Breast epithelium (tissue), 4 donors: ENCODE measurements around the gene SCFD1. TPM values are rescaled to one million over a fixed set of nuclear protein-coding genes. Genes with fewer than 3 reads are reported as not detected.
"Not testable (repeated sequence)": the region's sequence is repeated elsewhere in the genome, so short reads cannot be mapped to it uniquely, and the experiment has no call there.

Source experiments
- DNase-seq, 2 donors: peaks; one replicate each; pipeline ENCODE4 v3.0.0-alpha.2; 2019; ENCODE audit warnings: low spot score in 2 of 2
- H3K27ac ChIP-seq, 2 donors: fragments of 200-600 bp; sonication (generic) in 1 of 2; one replicate each; pipeline ENCODE4 v1.5.1; 2016 to 2019; ENCODE audit warnings: mild to moderate bottlenecking in 1 of 2
- H3K27me3 ChIP-seq, 2 donors: fragments of 200-600 bp; sonication (generic) in 1 of 2; one replicate each; pipeline versions ENCODE4 v1.5.1 to v1.6.0; 2017 to 2019; ENCODE audit warnings: control low read depth in 1 of 2, mild to moderate bottlenecking in 1 of 2
- H3K36me3 ChIP-seq: fragments of 200-600 bp; one replicate; pipeline ENCODE4 v1.5.1; 2019
- H3K4me1 ChIP-seq, 2 donors: fragments of 200-600 bp; sonication (generic); one replicate each; pipeline ENCODE4 v1.5.1; 2016 to 2019; ENCODE audit warnings: control low read depth in 1 of 2
- H3K4me3 ChIP-seq, 3 donors: fragments of 200-600 bp; sonication (generic); 1 replicate in 2 of 3; 2 replicates in 1 of 3; pipeline ENCODE4 v1.5.1; 2016 to 2019; ENCODE audit warnings: mild to moderate bottlenecking in 3 of 3, moderate library complexity in 2 of 3
- H3K9me3 ChIP-seq, 2 donors: fragments of 200-600 bp; sonication (generic) in 1 of 2; one replicate each; pipeline ENCODE4 v1.5.1; 2016 to 2019; ENCODE audit warnings: control low read depth in 1 of 2
- POLR2A ChIP-seq: fragments of 450-650 bp; IDR thresholded peaks from one replicate; pipeline ENCODE4 v1.6.1; 2016; ENCODE audit warnings: antibody characterized with exemption, mild to moderate bottlenecking, moderate library complexity
- POLR2AphosphoS5 ChIP-seq, 3 donors: sonication (generic); formaldehyde crosslinking; IDR thresholded peaks; one replicate each; pipeline ENCODE4 v1.6.1; 2017; ENCODE audit warnings: antibody characterized with exemption in 3 of 3
- intact Hi-C: fragments of 100-400 bp; cut with DNase I; formaldehyde crosslinking; loops from one replicate; pipeline ENCODE4 v1.15.1; 2023; ENCODE audit warnings: low total_unique reads
- total RNA-seq, 3 donors: library from RNA; depleted of rRNA; stranded (reverse); fragments of >200 nt; gene quantifications; one replicate each; pipeline ENCODE4 v1.1.0, GENCODE V29; 2016
- TF ChIP-seq, protein P1 (sequence below), 3 donors: fragments of 450-650 bp; IDR thresholded peaks; one replicate each; pipeline ENCODE4 v1.5.1; 2016 to 2017; ENCODE audit warnings: antibody characterized with exemption in 3 of 3, mild to moderate bottlenecking in 3 of 3, moderate library complexity in 3 of 3

Gene SCFD1
- total RNA-seq, 3 donors from 2014 or later: 64.6 to 93.1 (median 73.5) TPM

DNA sequence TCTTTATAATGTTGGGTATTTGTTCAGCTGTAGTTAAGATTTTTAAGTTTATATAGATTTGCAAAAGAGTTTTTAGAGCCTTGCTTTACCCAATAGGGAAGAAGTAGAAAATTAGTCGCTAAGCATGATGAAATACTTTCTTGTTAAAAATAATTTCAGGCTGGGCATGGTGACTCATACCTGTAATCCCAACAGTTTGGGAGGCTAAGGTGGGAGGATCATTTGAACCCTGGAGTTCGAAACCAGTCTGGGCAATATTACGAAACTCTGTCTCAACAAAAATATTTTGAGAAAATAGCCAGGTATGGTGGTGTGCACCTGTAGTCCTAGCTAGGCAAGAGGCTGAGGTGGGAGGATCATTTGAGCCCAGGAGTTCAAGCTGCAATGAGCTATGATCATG lies 18.7 kb upstream of the SCFD1 start:
- no peaks in the 10 kb centered on the region for H3K9me3 ChIP-seq
- DNase-seq: no peak
- no peaks in the 10 kb centered on the region for H3K27me3 ChIP-seq
- H3K36me3 ChIP-seq: no peaks in the 10 kb centered on the region
- intact Hi-C loops: no loop called here
- no peak overlapping the region for H3K27ac ChIP-seq
- H3K4me3 ChIP-seq: no peak overlapping the region
- H3K4me1 ChIP-seq: no peaks in the 10 kb centered on the region
- TF ChIP-seq, protein P1, sequence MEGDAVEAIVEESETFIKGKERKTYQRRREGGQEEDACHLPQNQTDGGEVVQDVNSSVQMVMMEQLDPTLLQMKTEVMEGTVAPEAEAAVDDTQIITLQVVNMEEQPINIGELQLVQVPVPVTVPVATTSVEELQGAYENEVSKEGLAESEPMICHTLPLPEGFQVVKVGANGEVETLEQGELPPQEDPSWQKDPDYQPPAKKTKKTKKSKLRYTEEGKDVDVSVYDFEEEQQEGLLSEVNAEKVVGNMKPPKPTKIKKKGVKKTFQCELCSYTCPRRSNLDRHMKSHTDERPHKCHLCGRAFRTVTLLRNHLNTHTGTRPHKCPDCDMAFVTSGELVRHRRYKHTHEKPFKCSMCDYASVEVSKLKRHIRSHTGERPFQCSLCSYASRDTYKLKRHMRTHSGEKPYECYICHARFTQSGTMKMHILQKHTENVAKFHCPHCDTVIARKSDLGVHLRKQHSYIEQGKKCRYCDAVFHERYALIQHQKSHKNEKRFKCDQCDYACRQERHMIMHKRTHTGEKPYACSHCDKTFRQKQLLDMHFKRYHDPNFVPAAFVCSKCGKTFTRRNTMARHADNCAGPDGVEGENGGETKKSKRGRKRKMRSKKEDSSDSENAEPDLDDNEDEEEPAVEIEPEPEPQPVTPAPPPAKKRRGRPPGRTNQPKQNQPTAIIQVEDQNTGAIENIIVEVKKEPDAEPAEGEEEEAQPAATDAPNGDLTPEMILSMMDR (IDR thresholded peaks at IDR 0.05): no peak
- no peak for TF ChIP-seq POLR2AphosphoS5 (IDR thresholded peaks at IDR 0.05)
- no peak for TF ChIP-seq POLR2A

DNA sequence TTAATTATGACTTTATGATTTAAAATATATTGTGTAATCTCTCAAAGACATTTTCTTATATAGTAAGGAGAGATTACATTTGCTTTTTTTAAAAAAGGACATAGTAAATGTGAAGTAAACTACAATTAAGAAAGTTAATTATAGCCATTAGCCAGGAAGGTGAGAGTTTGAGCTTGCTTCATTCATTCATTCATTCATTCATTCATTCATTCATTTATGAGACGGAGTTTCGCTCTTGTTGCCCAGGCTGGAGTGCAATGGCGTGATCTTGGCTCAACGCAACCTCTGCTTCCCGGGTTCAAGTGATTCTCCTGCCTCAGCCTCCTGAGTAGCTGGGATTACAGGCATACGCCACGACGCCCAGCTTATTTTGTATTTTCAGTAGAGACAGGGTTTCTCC lies 17.4 kb upstream of the SCFD1 start:
- H3K4me1 ChIP-seq, H3K27ac ChIP-seq, DNase-seq, intact Hi-C loops, H3K36me3 ChIP-seq, H3K9me3 ChIP-seq, H3K4me3 ChIP-seq, H3K27me3 ChIP-seq: not testable (repeated sequence)

DNA sequence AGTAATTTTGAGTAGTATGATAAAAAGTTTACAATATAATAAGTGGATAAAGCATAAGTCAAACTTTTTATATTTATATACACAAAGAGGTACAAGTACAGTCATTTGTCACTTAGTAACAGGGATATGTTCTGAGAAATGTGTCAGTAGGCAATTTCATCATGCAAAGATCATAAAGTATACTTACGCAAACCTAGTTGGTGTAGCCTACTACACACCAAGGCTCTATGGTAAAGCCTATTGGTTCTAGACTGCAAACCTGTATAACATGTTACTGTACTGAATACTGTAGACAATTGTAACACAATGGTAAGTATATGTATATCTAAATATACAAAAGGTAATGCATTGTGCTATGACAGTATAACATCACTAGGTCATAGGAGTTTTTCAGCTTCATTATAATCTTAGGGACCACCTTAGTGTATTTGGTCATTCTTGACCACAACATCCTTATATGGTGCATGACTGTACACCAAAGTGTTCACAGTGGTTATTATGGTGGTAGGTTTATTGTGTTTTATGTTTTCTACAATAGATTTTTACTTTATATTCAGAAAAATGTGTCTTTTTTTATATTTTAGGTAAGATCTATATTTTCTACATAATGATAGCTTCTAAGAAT lies 14.9 kb upstream of the SCFD1 start:
- Histone ChIP-seq H3K4me3 (no peak overlapping the region), H3K36me3 (no peaks in the 10 kb centered on the region), H3K27me3 (no peaks in the 10 kb centered on the region), H3K27ac (no peak overlapping the region), H3K4me1 (no peaks in the 10 kb centered on the region), H3K9me3 (no peaks in the 10 kb centered on the region)
- intact Hi-C loops: no loop called here
- no peak for DNase-seq
- TF ChIP-seq POLR2AphosphoS5 (IDR thresholded peaks at IDR 0.05): no peak
- no peak for TF ChIP-seq POLR2A
- TF ChIP-seq, protein P1 (IDR thresholded peaks at IDR 0.05): no peak

DNA sequence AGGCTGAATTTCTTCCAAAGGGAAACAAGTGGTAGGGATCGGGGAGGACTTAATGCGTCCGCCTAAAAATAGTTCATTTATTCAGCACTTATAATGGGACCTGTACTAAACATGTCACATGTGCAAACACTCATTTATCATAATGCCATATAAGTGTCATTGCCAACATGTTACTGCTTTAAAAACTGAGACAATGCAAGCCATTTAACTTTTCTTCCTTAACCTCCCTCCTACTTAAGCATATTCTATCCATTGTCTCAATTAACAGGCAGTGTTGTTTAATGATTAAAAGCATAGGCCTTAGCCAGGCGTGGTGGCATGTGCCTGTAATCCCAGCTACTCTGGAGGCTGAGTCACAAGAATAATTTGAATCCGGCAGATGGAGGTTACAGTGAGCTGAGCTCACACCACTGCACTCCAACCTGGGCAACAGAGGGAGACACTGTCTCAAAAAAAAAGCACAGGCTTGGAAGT lies 13.5 kb upstream of the SCFD1 start:
- H3K4me3 ChIP-seq: no peak overlapping the region
- no peaks in the 10 kb centered on the region for H3K9me3 ChIP-seq
- no peak for DNase-seq
- no peaks in the 10 kb centered on the region for H3K36me3 ChIP-seq
- intact Hi-C loops: no loop called here
- TF ChIP-seq POLR2AphosphoS5 (IDR thresholded peaks at IDR 0.05): no peak
- TF ChIP-seq, protein P1 (IDR thresholded peaks at IDR 0.05): no peak
- no peak for TF ChIP-seq POLR2A
- H3K27ac ChIP-seq: no peak overlapping the region
- H3K4me1 ChIP-seq: no peaks in the 10 kb centered on the region
- H3K27me3 ChIP-seq: no peaks in the 10 kb centered on the region

DNA sequence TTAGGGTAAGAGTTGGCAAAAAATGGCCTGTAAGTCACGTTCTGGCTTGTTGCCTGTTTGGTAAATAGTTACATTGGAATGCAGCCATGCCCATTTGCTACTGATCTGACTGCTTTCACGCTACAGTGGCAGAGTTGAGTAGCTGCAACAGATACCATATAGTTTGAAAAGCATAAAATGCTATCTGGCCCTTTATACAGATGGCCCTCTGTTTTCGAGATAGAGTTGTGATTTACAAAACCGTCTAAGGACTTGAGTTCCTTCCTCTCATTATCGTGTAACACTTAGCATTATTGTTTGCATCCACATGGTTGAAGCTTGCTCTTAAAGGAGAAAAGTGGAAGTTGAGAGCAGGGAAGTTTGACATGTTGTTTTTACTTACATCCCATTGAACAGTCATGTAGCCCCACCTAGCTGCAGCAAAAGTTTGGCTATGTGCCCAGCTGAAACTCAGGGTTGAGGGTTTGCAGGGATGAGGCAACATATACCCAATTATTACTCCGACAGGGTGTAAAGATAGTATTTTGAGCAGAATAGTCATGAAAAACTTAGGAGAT lies 11.3 kb upstream of the SCFD1 start:
- TF ChIP-seq, protein P1 (IDR thresholded peaks at IDR 0.05): no peak
- TF ChIP-seq POLR2A: no peak
- no peak for TF ChIP-seq POLR2AphosphoS5 (IDR thresholded peaks at IDR 0.05)
- DNase-seq: no peak
- Histone ChIP-seq H3K27me3 (no peaks in the 10 kb centered on the region), H3K4me1 (no peaks in the 10 kb centered on the region), H3K9me3 (no peaks in the 10 kb centered on the region), H3K4me3 (no peak overlapping the region), H3K27ac (no peak overlapping the region), H3K36me3 (no peaks in the 10 kb centered on the region)
- intact Hi-C loops: no loop called here
